ENCODE data around the gene PRKCA.

PRKCA gene

DNA sequence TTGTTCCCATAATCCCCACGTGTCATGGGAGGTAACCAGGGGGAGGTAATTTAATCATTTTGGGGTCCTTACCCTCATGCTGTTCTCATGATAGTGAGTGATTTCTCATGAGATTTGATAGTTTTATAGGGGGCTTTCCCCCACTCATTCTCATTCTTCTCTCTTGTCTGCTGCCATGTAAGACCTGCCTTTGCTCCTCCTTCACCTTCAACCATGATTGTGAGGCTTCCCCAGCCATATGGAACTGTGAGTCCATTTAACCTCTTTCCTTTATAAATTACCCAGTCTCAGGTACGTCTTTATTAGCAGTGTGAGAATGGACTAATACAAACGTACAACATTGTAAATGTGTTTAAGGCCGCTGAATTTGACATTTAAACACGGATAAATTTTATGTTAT lies 37.7 kb upstream of the PRKCA start (continued):
- TF ChIP-seq, protein P1, sequence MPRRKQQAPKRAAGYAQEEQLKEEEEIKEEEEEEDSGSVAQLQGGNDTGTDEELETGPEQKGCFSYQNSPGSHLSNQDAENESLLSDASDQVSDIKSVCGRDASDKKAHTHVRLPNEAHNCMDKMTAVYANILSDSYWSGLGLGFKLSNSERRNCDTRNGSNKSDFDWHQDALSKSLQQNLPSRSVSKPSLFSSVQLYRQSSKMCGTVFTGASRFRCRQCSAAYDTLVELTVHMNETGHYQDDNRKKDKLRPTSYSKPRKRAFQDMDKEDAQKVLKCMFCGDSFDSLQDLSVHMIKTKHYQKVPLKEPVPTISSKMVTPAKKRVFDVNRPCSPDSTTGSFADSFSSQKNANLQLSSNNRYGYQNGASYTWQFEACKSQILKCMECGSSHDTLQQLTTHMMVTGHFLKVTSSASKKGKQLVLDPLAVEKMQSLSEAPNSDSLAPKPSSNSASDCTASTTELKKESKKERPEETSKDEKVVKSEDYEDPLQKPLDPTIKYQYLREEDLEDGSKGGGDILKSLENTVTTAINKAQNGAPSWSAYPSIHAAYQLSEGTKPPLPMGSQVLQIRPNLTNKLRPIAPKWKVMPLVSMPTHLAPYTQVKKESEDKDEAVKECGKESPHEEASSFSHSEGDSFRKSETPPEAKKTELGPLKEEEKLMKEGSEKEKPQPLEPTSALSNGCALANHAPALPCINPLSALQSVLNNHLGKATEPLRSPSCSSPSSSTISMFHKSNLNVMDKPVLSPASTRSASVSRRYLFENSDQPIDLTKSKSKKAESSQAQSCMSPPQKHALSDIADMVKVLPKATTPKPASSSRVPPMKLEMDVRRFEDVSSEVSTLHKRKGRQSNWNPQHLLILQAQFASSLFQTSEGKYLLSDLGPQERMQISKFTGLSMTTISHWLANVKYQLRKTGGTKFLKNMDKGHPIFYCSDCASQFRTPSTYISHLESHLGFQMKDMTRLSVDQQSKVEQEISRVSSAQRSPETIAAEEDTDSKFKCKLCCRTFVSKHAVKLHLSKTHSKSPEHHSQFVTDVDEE (CRISPR knock-in tag; IDR thresholded peaks at IDR 0.05) = no peak
- TF ChIP-seq, protein P2, sequence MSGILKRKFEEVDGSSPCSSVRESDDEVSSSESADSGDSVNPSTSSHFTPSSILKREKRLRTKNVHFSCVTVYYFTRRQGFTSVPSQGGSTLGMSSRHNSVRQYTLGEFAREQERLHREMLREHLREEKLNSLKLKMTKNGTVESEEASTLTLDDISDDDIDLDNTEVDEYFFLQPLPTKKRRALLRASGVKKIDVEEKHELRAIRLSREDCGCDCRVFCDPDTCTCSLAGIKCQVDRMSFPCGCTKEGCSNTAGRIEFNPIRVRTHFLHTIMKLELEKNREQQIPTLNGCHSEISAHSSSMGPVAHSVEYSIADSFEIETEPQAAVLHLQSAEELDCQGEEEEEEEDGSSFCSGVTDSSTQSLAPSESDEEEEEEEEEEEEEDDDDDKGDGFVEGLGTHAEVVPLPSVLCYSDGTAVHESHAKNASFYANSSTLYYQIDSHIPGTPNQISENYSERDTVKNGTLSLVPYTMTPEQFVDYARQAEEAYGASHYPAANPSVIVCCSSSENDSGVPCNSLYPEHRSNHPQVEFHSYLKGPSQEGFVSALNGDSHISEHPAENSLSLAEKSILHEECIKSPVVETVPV (CRISPR knock-in tag; IDR thresholded peaks at IDR 0.05) = no peak
- TF ChIP-seq GLIS3 (CRISPR knock-in tag; IDR thresholded peaks at IDR 0.05) (no peak), ISL1 (CRISPR knock-in tag; IDR thresholded peaks at IDR 0.05) (no peak), CSDC2 (CRISPR knock-in tag; IDR thresholded peaks at IDR 0.05) (no peak), TOX (CRISPR knock-in tag; IDR thresholded peaks at IDR 0.05; ENCODE audit: borderline replicate concordance) (no peak), RARB (CRISPR knock-in tag; IDR thresholded peaks at IDR 0.05) (no peak)

DNA sequence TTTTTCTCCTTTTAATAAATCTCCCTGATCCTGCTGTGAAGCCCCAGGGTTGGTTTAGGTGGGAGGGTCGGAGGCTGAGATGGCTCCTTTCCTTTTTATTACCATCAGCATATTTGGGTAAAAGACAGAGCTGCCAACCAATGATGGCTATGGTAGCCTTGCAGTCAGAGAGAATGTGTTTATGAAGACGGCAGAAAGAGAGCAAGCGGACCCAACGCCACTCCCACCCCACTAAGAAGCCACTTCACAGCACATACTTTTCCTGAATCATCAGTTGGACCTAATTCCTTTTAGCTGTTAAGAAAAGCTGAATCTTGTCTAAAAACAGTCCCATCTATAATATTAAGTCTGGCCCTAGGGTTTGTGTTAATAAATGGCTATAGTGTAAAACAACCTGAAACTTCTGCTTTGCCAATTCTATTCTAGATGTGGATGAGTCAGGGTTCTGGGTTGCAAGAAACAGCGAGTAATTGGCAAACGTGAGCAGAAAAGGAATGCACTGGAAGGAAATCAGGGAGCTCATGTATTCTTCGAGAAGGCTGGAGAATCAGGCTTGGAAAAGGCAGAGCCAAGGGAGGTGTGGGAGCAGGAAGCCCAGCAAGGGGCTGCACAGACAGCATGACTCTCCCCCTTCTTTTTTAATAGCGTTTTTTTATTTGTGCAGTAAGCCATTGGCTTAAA lies 34.0 kb upstream of the PRKCA start:
- TF ChIP-seq GLIS3 (CRISPR knock-in tag; IDR thresholded peaks at IDR 0.05) = no peak
- TF ChIP-seq CSDC2 (CRISPR knock-in tag; IDR thresholded peaks at IDR 0.05) = no peak
- TF ChIP-seq ISL1 (CRISPR knock-in tag; IDR thresholded peaks at IDR 0.05) = no peak
- peak; percentile 81 for TF ChIP-seq ZFP30 (CRISPR knock-in tag; IDR thresholded peaks at IDR 0.05)
- TF ChIP-seq RARB (CRISPR knock-in tag; IDR thresholded peaks at IDR 0.05) = no peak
- peak; percentile 74 for ATAC-seq

DNA sequence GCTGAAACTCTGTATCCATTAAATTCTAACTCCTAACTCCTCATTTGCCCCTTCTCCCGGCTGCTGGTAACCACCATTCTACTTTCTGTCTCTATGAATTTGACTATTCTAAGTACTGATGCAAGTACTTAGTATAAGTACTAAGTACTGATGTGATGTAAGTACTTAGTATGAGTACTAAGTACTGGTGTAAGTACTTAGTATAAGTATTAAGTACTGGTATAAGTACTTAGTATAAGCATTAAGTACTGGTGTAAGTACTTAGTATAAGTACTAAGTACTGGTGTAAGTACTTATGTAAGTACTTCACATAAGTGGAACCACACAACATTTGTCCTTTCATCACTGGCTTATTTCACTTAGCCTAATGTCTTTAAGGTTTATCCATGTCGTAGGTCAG lies 32.3 kb upstream of the PRKCA start:
- no peak for ATAC-seq
- no peak for TF ChIP-seq GLIS3 (CRISPR knock-in tag; IDR thresholded peaks at IDR 0.05)
- no peak for TF ChIP-seq BACH2 (CRISPR knock-in tag; IDR thresholded peaks at IDR 0.05; ENCODE audit: borderline replicate concordance)
- TF ChIP-seq ESRRG (CRISPR knock-in tag; IDR thresholded peaks at IDR 0.05) = no peak
- no peak for TF ChIP-seq PPARA (CRISPR knock-in tag; IDR thresholded peaks at IDR 0.05; ENCODE audit: borderline replicate concordance)
- TF ChIP-seq, protein P2 (CRISPR knock-in tag; IDR thresholded peaks at IDR 0.05) = no peak
- peak; percentile 44; the same call in 1 of the 2 replicates for TF ChIP-seq ZFP3 (CRISPR knock-in tag; IDR thresholded peaks at IDR 0.05)
- TF ChIP-seq, protein P3, sequence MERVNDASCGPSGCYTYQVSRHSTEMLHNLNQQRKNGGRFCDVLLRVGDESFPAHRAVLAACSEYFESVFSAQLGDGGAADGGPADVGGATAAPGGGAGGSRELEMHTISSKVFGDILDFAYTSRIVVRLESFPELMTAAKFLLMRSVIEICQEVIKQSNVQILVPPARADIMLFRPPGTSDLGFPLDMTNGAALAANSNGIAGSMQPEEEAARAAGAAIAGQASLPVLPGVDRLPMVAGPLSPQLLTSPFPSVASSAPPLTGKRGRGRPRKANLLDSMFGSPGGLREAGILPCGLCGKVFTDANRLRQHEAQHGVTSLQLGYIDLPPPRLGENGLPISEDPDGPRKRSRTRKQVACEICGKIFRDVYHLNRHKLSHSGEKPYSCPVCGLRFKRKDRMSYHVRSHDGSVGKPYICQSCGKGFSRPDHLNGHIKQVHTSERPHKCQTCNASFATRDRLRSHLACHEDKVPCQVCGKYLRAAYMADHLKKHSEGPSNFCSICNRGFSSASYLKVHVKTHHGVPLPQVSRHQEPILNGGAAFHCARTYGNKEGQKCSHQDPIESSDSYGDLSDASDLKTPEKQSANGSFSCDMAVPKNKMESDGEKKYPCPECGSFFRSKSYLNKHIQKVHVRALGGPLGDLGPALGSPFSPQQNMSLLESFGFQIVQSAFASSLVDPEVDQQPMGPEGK (CRISPR knock-in tag; IDR thresholded peaks at IDR 0.05; ENCODE audit: borderline replicate concordance) = no peak
- TF ChIP-seq ZFP30 (CRISPR knock-in tag; IDR thresholded peaks at IDR 0.05) = peak; percentile 66
- TF ChIP-seq ZNF70 (CRISPR knock-in tag; IDR thresholded peaks at IDR 0.05) = 0 out of 2 replicates have a peak, but pooled peaks have one; percentile 53
- TF ChIP-seq, protein P4, sequence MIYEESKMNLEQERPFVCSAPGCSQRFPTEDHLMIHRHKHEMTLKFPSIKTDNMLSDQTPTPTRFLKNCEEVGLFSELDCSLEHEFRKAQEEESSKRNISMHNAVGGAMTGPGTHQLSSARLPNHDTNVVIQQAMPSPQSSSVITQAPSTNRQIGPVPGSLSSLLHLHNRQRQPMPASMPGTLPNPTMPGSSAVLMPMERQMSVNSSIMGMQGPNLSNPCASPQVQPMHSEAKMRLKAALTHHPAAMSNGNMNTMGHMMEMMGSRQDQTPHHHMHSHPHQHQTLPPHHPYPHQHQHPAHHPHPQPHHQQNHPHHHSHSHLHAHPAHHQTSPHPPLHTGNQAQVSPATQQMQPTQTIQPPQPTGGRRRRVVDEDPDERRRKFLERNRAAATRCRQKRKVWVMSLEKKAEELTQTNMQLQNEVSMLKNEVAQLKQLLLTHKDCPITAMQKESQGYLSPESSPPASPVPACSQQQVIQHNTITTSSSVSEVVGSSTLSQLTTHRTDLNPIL (CRISPR knock-in tag; IDR thresholded peaks at IDR 0.05; ENCODE audit: low read depth) = no peak
- peak; percentile 91 for TF ChIP-seq ZNF565 (CRISPR knock-in tag; conservative IDR thresholded peaks at IDR 0.05; ENCODE audit: low read depth)
- TF ChIP-seq, protein P5, sequence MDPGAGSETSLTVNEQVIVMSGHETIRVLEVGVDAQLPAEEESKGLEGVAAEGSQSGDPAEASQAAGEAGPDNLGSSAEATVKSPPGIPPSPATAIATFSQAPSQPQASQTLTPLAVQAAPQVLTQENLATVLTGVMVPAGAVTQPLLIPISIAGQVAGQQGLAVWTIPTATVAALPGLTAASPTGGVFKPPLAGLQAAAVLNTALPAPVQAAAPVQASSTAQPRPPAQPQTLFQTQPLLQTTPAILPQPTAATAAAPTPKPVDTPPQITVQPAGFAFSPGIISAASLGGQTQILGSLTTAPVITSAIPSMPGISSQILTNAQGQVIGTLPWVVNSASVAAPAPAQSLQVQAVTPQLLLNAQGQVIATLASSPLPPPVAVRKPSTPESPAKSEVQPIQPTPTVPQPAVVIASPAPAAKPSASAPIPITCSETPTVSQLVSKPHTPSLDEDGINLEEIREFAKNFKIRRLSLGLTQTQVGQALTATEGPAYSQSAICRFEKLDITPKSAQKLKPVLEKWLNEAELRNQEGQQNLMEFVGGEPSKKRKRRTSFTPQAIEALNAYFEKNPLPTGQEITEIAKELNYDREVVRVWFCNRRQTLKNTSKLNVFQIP (CRISPR knock-in tag; IDR thresholded peaks at IDR 0.05; ENCODE audit: borderline replicate concordance, low read depth) = no peak
- peak; percentile 43; the same call in 1 of the 2 replicates for TF ChIP-seq ZNF8 (CRISPR knock-in tag; IDR thresholded peaks at IDR 0.05)
- peak; percentile 14; the same call in 1 of the 2 replicates for TF ChIP-seq SNAI2 (CRISPR knock-in tag; IDR thresholded peaks at IDR 0.05)
- peak; percentile 84; the same call in 1 of the 2 replicates for TF ChIP-seq CSDC2 (CRISPR knock-in tag; IDR thresholded peaks at IDR 0.05)
- TF ChIP-seq, protein P1 (CRISPR knock-in tag; IDR thresholded peaks at IDR 0.05) = no peak
- TF ChIP-seq ZC3H10 (CRISPR knock-in tag; IDR thresholded peaks at IDR 0.05) = no peak
- TF ChIP-seq RARB (CRISPR knock-in tag; IDR thresholded peaks at IDR 0.05) = no peak
- no peak for TF ChIP-seq ISL1 (CRISPR knock-in tag; IDR thresholded peaks at IDR 0.05)
- no peak for TF ChIP-seq TCF4 (CRISPR knock-in tag; IDR thresholded peaks at IDR 0.05; ENCODE audit: borderline replicate concordance)
- TF ChIP-seq OSR1 (CRISPR knock-in tag; IDR thresholded peaks at IDR 0.05) = no peak
- no peak for TF ChIP-seq ARNTL (CRISPR knock-in tag; IDR thresholded peaks at IDR 0.05; ENCODE audit: borderline replicate concordance, low read depth)
- no peak for TF ChIP-seq TOX (CRISPR knock-in tag; IDR thresholded peaks at IDR 0.05; ENCODE audit: borderline replicate concordance)
